Measurements from ENCODE around the gene DUSP22.

DUSP22 gene

GRCh38 chr6:394641-395289 is 102.5 kb downstream of the DUSP22 start:
- no peak for DNase-seq (ENCODE audit: low read depth, low spot score)

- no peak for DNase-seq (ENCODE audit: low read depth, low spot score)
Observed at GRCh38 chr6:395432-396125, 103.3 kb downstream of the DUSP22 start.

- no peak for DNase-seq (ENCODE audit: low read depth, low spot score)
Observed at GRCh38 chr6:396126-396520, 103.8 kb downstream of the DUSP22 start.

- DNase-seq (ENCODE audit: low read depth, low spot score) = no peak
Observed at GRCh38 chr6:397056-397455, 104.8 kb downstream of the DUSP22 start.

- DNase-seq (ENCODE audit: low read depth, low spot score) = no peak
Observed at GRCh38 chr6:397604-398003, 105.3 kb downstream of the DUSP22 start.

GRCh38 chr6:398065-398464 is 105.8 kb downstream of the DUSP22 start:
- DNase-seq (ENCODE audit: low read depth, low spot score) = no peak

GRCh38 chr6:398558-399078 is 106.3 kb downstream of the DUSP22 start:
- DNase-seq (ENCODE audit: low read depth, low spot score) = no peak

- DNase-seq (ENCODE audit: low read depth, low spot score) = no peak
Observed at GRCh38 chr6:399785-400534, 107.7 kb downstream of the DUSP22 start.

- DNase-seq (ENCODE audit: low read depth, low spot score) = no peak
Observed at GRCh38 chr6:400815-401214, 108.5 kb downstream of the DUSP22 start.

Data from ELF-1 (cell line).